Gastroesophageal sphincter (tissue), 3 donors: Measurements from ENCODE around the gene AMPD2.
"Not testable (repeated sequence)": the region's sequence is repeated elsewhere in the genome, so short reads cannot be mapped to it uniquely, and the experiment has no call there.

Experiments
- POLR2A ChIP-seq, 2 donors: fragments of 450-650 bp; IDR thresholded peaks; one replicate each; pipeline ENCODE4 v1.6.1; 2017; ENCODE audit warnings: antibody characterized with exemption in 2 of 2, mild to moderate bottlenecking in 2 of 2, moderate library complexity in 1 of 2
- TF ChIP-seq, protein P1 (sequence below), 4 experiments: fragments of 200-600 bp in 2 of 4; fragments of 450-650 bp in 2 of 4; sonication (generic) in 1 of 4; IDR thresholded peaks; one replicate each; pipeline ENCODE4 v1.5.1; 2017 to 2019; ENCODE audit warnings: antibody characterized with exemption in 4 of 4, mild to moderate bottlenecking in 2 of 4, moderate library complexity in 2 of 4

DNA sequence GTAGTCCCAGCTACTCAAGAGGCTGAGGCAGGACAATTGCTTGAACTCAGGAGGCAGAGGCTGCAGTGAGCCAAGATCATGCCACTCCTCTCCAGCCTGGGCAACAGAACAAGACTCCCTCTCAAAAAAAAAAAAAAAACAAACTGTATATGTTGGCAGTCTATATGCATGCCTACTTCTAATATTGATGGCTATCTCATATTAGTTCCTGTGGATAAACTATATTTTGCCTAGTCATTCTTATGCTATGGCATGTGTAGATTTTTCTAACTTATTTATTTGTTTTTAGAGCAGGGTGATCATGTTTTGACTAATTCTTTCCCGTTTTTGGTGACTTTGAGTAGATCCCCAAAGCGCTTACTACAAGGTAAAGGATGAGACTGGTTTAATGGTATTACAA, 59.0 kb downstream of the AMPD2 start:
- TF ChIP-seq, protein P1, sequence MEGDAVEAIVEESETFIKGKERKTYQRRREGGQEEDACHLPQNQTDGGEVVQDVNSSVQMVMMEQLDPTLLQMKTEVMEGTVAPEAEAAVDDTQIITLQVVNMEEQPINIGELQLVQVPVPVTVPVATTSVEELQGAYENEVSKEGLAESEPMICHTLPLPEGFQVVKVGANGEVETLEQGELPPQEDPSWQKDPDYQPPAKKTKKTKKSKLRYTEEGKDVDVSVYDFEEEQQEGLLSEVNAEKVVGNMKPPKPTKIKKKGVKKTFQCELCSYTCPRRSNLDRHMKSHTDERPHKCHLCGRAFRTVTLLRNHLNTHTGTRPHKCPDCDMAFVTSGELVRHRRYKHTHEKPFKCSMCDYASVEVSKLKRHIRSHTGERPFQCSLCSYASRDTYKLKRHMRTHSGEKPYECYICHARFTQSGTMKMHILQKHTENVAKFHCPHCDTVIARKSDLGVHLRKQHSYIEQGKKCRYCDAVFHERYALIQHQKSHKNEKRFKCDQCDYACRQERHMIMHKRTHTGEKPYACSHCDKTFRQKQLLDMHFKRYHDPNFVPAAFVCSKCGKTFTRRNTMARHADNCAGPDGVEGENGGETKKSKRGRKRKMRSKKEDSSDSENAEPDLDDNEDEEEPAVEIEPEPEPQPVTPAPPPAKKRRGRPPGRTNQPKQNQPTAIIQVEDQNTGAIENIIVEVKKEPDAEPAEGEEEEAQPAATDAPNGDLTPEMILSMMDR (IDR thresholded peaks at IDR 0.05) = not testable (repeated sequence)
- not testable (repeated sequence) for TF ChIP-seq POLR2A (IDR thresholded peaks at IDR 0.05)
